GM21423 (cell line): ENCODE measurements around the gene CAMKK2.
"Not testable (repeated sequence)": the region's sequence is repeated elsewhere in the genome, so short reads cannot be mapped to it uniquely, and the experiment has no call there.

Source experiments
- ATAC-seq: cut with Tn5 transposase; IDR thresholded peaks from one replicate; pipeline ENCODE4 v1.9.1; 2021; ENCODE audit warnings: mild to moderate bottlenecking, moderate library complexity; ENCODE audit not compliant: unreplicated experiment

CAMKK2 gene

DNA sequence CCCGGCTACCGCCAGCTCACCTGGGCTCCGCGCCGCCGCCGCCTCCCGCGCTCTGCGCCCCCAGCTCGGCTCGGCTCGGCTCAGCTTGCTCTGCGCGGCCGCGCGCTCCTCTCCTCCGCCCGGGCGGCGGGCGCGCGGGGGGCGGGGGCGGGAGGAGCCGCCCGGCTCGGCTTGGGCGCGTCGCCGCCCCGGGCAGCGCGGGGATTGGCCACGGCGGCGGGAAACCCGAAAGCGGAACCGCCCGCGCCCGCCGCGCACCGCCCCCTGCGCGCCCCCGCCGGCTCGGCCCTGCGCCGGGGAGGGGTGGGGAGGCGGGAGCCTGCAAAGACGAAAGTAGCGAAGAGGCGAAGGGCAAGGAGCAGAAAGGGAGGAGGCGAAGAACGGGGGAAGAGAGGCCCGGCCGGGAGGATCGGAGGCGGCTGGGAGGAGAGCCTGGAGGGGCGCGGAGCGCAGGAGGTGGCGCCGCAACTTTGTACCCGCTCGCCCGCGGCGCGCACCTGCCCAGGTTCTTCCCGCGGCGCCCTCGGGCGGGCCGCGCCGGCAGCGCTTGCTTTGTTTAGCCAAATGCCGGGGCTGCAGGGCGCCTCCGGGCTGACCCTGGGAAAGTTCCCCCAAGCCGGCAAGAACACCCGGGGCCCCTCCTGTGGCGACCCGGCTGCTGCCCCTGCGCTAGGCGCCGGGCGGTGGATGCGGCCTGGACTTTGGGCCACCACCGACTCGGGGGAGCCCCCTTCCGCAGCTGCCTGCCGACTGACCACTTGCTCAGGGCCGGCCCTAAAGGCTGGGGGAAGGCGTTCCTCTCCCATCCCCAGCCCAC lies at the start of gene CAMKK2:
Gene CAMKK2 (minus strand): TSS at position 92 of the 817 bp plus-strand sequence. CDS start 22,183 bp downstream, outside the sequence.
- peak; percentile 72 for ATAC-seq

GRCh38 chr12:121345151-121345815 lies 48.8 kb upstream of the CAMKK2 start:
- no peak for ATAC-seq

GRCh38 chr12:121344506-121344905 lies 48.0 kb upstream of the CAMKK2 start:
- ATAC-seq = no peak

- ATAC-seq = no peak
Measured at GRCh38 chr12:121337416-121337815, 40.9 kb upstream of the CAMKK2 start.

GRCh38 chr12:121334513-121335343 lies 38.2 kb upstream of the CAMKK2 start:
- no peak for ATAC-seq

- ATAC-seq = no peak
Measured at GRCh38 chr12:121333747-121334146, 37.2 kb upstream of the CAMKK2 start.

DNA sequence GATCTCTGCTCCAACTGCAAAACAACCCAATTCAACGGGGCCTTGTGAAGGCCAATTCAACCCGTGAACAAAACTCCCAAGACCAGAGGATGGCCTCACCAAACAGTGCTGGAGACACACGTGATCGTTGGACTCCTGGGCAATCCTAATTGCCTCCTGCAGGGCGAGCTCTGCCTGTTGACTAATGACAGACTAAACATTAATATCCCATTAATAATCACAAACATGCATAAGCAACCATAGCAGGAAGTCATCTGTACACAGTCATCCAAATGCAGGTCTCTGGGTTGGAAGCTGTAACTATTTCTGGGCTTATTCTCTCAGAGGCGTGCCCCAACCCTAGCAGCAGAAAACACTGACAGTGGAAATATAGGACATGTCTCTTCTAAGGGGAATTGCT lies 34.7 kb upstream of the CAMKK2 start:
- no peak for ATAC-seq

- ATAC-seq = no peak
Measured at GRCh38 chr12:121330692-121331091, 34.2 kb upstream of the CAMKK2 start.

DNA sequence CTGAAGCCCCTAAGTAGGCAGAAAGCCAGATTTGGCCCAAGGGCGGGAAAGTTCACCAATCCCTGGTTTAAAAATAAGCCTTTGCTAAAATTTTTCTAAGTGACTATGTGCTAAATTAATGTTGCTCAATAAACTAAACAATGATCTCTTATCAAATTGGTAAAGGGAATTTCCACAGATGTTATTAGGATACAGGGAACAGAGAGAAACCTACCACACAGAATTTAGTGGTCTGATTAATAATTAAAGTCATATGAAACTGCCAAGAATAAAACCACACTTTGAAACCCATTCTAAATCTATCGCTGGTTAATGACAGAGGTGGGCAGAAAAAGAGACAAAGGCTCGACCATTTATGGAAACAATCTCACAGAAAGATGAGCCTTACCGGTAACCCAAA lies 33.7 kb upstream of the CAMKK2 start:
- ATAC-seq = no peak

DNA sequence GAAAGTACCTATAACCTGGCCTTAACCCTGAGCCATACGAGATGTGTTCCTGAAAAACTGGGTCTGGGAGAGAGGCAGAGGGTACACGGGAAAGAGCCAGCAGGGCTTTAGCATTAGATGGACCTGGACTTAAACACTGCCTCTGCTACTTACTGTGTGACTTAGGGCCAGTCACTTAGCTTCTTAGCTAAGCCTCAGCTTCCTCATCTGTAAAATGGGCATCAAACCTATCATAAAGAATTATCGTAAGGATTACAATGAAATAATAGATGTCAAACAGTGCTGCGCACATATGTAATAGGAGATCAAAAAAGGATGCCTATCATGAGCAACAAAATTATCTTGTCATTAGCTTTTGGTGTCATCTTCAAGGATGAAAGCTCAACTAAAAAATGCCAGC lies 32.1 kb upstream of the CAMKK2 start:
- no peak for ATAC-seq

DNA sequence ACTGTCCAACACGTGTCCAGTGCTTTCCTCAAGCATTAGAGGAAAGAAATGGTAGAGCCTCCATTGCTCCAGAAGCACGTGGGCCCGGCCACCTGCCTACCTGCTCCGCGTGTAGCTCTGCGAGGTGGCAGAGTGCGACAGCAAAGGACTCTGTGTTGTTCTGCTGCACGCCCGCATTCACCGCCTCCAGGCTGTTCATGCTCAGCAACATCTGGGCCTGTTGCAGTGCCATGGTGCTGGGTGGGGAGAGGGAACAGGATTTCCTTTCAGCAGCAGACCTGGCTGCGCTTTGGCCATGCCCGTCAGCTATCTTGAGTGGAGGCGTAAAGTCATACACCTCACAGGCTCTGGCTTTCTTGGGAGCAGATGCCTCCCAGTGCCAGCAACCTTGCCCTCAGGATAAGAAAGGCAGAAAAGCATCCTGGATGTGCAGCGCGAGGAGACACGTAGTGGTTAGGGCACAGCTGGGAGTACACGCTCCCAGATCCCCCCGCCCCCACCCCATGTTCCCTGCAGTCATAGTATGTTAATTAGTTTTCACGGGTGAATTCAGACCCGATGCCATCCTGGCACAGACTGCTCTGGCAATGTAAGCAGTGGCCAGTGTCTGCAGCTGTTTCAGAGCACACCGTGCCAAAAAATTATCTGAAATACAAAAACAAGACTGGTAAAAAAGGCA lies 30.6 kb upstream of the CAMKK2 start:
- ATAC-seq = no peak

GRCh38 chr12:121325922-121326396 lies 29.4 kb upstream of the CAMKK2 start:
- no peak for ATAC-seq

DNA sequence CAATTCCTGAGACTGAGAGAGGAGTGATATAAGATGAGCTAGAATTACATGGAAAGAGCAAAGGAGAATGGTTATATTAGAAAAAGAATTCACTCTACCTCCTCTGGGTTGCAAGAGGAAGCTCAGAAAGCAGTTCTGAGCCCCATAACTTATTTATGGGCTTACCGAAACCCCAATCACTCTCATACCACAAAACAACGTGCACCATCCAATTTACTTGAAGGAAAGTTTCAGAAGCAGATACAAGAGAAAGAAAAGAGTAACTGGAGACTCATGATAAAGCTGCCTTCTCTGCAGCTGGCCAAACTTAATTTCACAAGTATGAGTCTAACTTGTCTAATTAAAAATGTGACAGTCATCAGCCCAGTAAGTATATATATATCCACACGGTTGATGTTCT lies 27.4 kb upstream of the CAMKK2 start:
- ATAC-seq = no peak

GRCh38 chr12:121318121-121318520 lies 21.6 kb upstream of the CAMKK2 start:
- ATAC-seq = no peak

DNA sequence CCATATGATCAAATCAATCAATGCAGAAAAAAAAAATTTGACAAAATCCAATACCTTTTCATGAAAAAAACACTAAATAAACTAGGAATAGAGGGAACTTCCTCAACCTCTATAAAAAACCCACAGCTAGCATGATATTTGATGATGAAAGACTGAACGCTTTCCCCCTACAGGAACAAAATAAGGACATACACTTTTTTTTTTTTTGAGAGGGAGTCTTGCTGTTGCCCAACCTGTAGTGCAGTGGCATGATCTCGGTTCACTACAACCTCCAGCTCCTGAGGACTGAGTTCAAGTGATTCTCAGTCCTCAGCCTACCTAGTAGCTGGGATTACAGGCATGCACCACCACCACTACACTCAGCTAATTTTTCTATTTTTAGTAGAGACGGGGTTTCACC lies 17.9 kb upstream of the CAMKK2 start:
- no peak for ATAC-seq

DNA sequence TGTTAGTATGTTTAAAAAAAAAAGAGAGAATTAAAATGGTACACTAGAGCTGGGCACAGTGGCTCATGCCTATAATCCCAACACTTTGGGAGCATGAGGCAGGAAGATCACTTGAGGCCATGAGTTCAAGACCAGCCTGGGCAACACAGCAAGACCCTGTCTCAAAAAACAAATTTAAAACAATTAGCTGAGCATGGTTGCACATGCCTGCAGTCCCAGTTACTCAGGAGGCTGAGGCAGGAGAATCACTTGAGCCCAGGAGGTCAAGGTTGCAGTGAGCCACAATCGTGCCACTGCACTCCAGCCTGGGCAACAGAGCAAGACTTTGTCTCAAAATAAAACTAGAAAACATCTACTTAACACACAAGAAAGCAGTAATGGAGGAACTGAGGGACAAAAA lies 13.7 kb upstream of the CAMKK2 start:
- ATAC-seq = not testable (repeated sequence)

GRCh38 chr12:121307397-121307796 lies 10.9 kb upstream of the CAMKK2 start:
- ATAC-seq = not testable (repeated sequence)

DNA sequence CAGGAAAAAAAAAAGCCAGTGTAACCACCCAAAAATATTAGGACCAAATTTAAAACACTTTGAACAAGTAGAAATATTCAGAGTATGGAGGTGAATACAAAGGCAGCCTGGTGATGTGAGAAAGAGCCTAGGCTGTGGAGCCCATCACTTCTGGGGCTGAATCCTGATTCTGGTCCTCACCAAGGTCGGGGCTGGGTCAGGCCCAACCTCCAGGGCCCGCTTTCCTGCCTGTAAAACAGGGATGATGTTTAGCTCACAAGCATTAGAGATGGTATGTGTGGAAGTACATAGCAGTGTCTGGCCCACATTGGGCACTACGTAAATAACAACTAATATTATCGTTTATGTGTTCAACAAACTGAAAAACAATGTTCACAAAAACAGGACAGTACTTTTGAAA lies 7.8 kb upstream of the CAMKK2 start:
- no peak for ATAC-seq

GRCh38 chr12:121301876-121302275 lies 5.4 kb upstream of the CAMKK2 start:
- ATAC-seq = no peak

DNA sequence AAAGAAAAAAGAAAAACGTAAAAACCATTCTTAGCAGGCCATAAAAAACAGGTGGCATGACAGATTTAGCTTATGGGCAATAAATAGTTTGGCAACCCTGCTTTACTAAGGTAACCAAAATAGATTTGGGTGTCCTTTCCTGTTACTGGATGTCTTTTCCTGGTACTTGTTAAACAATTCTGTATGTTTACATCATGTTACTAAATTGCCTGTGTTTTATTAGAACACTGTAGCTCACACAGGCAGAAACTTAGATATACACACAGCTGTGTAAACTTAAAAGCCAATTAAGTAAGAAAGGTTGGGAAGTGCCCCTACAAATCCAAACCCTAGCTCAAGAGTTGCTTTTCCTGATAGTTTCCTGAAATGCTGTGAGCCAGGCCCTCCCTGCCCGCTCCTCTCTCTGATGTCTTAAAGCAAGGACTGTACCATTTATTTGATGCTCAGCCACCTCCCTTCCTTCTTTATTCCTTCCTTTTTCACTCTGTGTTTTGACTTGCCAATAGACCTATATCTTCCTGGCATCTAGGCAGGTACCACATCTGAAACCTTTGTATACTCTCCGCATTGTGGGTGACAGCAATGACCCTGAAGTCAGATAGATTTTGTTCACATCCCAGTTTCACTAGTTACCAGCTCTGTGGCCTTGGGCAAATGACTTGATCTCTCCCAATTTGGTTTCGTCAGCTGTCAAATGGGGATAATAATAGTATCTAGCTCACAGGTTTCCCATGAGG lies 3.7 kb upstream of the CAMKK2 start:
- no peak for ATAC-seq
